Activated CD4-positive, alpha-beta T cell treated with anti-CD3 and anti-CD28 coated beads for 4 hours (primary cell): ENCODE measurements around the gene TM2D3.

ENCODE experiments used
- DNase-seq, 2 donors: peaks; one replicate each; pipeline ENCODE4 v3.0.0-alpha.2; 2020

The TM2D3 gene

DNA sequence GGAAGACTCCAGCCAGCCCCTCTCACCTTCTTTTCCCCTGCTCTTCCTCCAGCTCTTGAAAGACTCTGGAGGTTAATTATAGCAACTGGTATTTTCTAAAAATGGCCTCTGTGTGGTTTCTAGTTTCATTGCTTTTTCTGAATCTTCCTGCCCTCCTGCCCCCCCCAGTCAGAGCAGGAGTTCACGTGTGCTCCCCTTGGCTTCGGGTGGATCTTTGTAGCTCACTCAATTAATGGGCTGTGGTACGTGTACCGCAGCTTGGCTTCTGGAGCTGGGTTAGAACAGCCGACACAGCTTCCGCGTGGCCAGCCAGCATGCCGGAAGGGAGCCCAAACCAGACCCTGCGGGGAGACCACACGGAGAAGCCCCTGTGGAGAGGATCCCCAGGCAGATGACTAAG, 31.5 kb downstream of the TM2D3 start:
- no peak for DNase-seq

DNA sequence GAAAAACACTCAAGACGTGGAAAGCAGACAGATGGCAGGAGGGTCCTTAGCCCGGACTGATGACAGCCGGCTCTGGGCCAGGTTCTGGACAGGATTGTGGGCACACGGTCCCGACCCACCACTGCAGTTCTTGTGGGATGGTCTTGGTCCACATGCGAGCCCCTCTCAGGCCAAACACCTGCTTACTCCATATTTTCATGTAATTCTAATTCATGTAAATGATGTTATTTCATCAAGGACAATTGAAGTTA, 32.6 kb downstream of the TM2D3 start:
- DNase-seq: no peak

DNA sequence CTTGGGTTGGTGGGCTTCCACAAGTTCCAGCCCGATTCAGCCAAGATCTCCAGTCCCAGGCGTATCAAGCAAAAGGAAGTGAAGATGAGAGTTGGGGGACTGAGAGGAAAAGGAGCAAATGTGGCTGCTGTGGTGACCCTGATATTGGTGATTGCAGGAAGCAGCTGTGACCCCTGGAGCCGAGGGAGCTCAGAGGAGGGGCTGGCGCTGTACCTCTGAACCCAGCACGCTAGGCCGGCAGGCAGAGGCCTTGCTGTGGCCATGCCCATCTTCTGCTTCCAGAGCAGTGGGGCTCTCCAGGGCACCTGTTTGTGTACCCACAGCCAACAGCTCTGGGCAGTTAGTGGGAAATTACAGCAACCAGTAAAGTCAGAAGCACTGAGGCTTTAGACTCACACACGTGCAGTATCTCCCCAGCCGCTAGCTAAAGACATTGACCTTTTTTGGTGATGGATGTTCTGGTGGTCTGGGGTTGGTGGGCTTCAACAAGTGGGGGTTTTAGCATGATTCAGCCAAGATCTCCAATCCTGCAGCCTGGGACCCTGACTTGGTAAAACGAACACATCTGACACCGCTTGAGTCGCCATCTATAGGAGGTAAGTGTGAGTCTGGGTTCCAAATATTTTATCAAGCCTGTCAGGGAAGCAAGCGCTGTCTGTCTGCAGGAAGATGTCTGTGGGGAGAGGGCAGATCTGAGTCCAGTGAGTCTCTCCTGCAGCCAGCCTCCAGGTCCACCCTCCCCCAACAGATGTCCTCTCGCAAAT, 33.1 kb downstream of the TM2D3 start:
- no peak for DNase-seq

DNA sequence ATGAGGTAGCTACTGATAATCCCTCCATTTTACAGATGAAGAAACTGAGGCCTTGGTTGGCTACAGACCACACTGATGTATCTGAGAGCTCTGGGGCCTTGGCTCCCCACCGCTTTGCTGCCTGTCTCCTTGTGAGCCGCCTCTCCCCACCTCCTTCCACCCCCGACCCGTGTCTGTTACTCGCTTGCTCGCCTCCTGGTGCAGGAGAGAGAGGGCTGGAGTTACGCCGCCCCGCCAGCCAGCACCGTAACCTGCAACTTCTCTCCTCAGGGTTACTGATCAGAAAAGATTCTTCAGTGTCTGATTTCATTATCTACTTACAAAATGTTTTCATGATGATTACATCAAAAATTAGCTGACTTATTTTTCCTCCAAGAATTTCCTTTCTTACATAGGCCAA, 34.1 kb downstream of the TM2D3 start:
- DNase-seq: no peak

DNA sequence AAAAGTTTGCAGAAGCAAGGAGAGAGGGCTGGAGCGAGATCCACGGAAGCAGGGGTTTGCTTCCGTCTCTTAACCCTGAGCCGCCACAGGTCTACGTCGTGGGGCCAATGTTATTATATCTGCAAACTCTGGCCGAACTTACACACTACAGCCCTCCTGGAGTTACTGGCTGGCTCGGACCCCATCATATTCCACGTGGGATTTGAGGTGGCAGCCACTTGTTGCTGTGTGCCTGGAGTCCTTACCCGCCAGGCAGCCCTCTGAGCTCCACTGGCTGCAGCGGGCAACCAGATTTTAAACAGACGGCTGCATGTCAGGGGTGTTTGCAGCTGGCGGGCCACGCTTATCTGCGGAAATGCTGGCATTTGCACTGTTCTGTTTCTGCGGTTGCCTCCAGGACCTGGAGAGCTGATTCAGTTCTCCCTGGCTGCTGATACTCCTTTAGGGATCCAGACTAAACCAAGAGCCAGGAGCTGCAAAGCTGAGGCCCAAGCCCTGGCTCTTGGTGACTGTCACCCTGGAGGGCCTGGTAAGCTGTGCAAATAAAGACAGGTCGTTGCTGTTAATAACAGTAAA, 34.7 kb downstream of the TM2D3 start:
- DNase-seq: no peak

DNA sequence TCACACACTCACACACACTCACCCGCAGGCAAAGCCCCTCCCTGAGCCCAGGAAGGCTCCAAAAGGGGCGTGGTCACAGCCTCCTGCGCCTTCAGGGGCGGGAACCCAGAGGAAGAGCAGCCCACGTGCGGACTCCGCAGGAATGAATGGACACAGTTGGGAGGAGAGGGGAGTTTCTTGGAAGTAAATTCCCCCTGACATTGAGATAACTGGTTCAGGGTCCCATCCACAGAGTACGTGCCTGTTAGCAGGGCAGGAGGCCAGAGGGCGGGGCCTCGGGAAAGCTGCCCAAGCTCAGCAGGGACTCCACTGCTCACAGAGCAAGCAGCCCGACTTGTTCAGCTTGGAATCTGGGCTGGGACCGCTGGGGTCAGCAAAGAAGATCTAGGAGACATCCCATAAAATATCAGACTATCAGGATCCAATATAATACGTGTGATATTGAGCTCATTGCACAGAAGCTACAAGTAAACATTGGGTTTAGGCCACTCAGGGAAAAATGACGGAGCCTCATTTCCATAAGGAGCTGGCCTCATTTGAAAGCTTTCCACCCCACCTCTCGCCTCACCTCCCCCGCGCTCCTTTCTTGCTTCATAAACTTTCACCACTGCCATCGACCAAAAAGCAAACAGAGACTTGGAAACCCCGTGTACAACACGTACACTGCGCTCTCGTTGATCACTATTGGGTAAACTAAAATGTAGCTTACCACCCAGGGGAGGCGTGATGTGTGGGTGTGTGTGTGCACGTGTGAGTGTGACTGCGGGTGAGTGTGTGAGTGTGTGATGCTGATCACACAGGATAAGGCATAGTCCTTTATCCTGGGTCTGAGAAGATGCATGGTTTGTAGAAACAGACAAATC, 36.0 kb downstream of the TM2D3 start:
- DNase-seq: no peak

DNA sequence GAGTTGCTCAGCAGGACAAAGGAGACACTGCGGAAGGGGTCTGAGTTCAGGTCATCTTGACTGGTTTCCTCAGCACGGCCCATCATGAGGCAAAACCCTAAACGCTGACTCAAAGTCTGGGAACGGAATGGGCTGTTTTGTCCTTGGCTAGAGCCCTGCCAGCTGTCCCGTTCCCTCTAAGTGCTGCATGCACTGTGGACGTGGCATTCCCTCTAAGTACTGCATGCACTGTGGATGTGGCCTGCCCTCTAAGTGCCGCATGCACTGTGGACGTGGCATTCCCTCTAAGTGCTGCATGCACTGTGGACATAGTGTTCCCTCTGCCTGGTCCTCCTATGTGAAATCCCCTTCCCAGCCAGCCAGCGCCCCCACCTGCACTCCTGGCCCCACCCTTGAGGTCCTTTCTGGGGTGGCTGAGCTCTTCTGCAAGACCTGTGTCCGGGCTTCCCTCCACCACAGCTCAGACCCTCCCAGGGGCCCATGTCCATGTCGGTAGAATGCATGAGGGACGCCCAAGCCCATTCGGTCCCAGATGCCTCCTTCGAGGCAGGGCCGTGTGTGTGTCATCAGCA, 36.7 kb downstream of the TM2D3 start:
- no peak for DNase-seq

DNA sequence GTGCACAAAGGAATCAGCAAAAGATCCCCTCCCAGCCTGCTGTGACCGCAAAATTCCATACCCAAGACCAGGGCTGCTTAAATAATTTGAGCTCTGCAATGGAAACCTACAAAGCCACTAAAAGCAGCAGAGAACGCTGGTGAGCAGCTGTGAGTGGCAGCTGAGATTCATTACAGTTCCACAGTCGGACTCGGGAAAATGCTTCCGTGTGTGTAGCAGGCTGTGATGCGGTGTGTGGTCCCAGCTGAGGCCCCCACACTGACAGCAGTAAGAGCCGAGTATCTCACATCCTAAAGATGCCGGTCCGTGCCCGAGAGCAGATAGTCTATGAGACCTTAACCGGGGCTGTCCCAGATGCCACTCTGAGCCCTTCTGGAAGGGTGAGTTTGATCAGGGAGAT, 37.4 kb downstream of the TM2D3 start:
- DNase-seq: no peak

DNA sequence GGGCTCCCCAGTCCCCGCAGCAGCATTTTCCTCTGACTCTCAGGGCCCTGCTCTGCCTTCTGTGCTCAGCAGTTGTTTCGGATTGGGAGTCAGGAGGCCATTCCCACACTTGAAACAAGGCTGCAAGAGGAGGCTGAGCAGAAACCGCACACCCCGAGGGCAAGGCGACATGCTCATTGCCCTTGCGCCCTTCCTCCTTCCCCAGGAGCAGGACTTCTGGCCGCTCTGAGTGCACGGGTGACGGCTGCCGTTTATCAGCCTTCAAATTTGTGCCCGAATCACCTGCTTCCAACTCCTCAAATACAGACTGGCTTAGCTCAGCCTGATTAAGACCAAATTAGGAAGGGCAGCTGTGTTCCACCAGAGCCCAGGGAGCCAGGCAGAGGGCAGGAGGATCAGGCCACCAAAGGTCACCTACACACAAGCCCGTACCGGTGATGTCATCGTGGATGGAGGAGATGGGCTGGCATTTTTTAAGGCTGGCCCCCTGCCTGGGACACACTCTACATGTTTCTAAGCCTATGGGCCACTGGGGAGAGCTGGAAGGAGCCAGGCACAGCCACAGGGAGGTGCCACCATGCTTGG, 38.1 kb downstream of the TM2D3 start:
- no peak for DNase-seq

DNA sequence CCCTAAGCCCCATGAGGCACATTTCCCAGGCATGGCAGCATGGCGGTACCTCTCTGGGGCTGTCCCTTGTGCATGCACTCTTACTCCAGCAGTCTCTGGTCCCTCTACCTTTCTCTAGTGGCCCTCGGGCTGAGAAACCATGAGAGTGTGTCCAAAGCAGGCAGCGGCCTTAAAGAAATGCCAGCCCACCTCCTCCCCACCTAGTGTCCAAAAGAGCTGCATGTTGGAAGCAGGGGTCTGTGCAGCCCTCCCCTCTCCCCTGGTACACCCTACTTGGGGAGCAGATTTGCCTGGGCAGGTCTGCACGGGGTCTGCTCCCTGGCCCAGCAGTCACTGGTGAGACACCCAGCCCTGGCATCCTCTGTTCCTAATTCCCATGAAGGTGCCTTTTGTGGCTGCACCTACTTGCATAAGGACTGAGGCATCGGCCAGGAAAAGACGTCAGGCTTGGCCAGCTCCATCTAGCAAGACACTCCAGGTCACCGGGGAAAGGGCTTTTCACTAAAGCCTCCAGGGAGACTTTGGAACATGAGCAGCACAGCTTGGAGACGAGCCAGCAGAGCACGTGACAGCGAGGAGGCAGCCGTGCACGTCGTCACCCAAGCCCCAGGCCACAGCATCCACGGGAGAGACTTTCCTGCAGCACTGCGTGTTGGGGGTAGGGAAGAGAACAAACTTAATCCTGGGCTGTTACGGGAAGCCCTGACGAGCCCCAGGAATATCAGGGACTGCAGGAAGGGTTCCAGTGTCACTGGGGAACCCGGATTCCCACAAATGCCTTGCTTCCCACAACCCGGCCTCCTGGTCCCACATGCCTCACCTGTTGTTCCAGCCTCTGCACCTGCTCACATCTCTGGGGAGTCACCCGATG, 38.8 kb downstream of the TM2D3 start:
- no peak for DNase-seq

DNA sequence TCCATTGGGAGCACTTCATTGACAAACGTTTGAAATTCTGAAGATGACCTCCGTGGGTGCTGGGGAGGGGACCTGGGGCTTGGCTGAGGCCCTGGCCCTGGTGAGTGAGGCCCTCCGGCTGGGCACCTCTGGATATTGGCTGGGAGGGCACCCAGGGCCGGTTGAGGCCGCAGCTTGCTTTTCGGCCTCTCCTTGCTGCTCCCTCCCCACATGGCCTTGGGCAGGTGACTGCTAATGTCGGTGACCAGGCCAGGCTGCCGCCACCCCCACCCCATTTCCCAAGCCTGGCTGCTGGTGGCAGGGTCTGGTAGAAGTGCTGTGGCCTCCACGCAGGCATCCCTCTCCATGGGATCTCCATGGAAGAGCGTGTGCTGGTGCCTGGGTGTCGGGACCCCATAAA, 39.5 kb downstream of the TM2D3 start:
- no peak for DNase-seq

DNA sequence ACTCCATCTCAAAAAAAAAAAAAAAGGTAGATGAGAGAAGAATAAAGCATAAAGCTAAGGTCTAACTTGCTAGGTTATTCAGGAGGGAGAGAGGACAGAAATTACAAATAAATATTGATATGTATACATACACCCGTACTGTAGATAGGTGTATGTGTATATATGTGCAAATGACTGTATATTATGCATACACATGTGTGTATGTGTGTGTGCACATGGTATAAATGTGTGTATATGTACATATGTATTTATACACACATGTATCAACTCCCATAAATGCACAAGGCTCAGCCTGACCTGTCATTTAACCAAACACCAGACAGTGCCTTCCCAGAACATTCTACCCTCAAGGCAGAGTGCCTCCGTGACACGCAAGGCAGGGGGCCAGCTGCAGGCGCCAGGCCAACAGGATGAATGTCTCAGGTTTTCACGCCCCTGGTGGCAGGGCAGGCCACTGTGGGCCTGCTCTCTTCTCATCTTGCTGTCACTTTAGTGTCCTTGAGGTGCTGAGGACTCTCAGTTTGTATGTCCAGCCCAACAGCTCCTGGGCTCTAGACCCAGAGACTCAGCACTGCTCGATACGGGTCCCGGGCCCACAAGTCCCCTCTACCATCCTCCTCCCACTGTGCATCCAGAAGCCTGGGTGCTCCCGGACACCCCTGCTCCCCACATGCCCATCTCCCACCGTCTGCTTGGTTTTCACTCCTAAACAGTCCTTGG, 40.4 kb downstream of the TM2D3 start:
- DNase-seq: no peak

DNA sequence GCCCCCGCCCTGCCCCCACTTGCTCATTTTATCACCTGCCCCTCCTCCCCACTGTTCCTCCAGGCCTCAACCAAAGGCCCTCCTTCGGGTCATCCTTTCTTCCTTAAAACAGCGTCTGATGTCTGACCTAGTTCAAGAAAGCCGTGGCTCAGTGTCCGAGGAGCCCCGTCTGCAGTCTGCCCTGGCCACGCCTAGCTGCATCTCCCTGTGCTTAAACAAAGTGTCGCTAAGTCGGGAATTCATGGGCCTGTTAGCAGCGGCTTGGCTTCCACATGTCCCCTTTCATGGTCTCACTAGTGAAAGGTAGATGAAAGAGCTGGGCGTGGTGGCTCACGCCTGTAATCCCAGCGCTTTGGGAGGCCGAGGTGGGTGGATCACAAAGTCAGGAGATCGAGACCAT, 41.2 kb downstream of the TM2D3 start:
- no peak for DNase-seq

DNA sequence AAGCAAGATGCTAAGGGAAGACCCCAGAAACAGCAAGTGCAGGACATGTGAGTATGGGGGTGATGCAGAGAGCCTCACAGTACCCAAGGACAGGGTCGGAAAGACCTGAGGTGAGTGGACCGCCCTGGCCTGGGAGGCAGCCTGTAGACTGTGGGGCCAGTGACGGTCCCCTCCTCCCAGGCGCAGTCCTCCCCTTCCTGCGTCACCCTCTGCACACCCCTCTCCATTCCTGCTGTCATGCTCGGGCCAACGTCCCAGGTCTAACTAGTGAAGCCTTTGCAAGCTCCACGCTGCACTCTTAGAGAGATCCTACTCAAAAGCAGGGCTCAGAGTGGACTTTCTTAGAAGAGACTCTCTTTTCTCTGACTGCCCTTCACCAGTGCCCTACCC, 41.6 kb downstream of the TM2D3 start:
- no peak for DNase-seq

DNA sequence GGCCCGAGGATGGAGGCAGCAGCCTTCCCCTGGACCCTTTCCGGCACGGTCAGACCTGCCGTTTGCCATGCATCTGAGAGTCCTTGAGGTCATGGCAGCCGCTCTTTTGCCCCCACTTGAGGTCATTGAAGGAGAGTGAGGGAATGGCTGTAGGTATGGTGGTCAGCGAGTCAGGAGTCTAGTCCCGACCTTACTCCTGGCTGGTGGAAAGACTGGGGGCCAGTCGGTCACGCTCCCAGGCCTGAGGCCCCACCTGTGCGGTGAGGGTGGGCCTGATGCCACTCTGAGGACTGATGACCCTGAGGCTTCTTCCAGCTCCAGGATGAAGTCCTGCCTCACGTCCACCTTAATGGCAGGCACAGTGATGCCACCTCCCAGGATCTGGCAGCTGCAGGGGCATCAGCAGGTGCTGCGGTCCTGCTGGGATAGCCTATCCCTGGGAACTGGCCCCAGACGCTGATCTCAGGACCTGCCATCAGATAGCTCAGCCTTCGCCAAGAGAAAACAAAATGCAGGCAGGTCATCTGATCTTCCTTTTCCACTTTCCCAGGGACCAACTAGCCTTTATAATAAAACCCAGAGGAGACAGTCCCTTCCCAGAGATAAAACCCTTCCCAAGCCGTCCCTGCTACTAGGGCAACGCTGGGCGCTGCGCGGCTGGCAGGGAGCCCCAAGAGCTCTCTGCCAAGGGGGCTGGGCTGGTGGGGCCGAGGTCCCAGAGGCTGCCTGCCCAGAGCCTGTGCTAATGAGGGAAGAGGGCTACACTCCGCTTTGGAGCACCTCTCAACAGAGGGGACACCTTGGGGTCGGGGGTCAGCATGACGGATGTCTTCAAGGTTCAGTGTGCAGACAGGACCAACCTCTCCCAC, 42.2 kb downstream of the TM2D3 start:
- no peak for DNase-seq

DNA sequence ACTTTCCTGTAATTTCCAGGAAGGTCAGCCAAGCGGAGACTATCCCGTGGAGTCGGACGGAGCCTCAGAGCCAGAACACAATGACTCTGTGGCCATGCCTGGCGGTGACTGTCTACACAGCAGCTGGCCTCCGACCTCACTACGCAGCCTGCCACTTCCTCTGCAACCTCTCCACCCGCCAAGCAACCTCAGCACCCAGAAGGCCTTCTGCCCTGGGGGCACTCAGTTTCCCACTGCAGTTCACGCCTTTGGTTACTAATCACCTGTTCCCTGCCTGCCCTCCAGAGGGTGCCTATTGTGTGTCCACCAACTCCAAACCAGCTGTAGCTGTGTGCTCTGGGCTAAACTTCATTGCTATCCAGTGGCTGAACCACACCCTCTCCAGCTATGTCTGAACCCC, 44.0 kb downstream of the TM2D3 start:
- DNase-seq: no peak

DNA sequence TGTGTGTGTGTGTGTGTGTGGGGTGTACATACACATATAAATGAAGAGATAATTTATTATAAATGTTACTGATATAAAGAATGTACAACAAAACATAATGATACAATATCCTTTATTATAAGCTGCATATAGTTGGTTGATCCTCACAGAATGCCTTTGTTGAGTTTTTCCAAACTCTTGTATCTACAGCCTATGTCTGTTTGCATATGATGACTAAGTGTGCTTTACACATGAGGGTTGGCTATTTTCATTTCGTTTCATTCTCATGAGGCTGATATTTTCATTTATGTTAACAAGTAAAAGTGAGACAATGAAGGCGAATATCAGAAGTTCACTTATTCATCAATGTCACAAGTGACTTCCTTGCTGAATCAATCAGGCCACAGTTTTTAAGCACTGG, 45.1 kb downstream of the TM2D3 start:
- no peak for DNase-seq

DNA sequence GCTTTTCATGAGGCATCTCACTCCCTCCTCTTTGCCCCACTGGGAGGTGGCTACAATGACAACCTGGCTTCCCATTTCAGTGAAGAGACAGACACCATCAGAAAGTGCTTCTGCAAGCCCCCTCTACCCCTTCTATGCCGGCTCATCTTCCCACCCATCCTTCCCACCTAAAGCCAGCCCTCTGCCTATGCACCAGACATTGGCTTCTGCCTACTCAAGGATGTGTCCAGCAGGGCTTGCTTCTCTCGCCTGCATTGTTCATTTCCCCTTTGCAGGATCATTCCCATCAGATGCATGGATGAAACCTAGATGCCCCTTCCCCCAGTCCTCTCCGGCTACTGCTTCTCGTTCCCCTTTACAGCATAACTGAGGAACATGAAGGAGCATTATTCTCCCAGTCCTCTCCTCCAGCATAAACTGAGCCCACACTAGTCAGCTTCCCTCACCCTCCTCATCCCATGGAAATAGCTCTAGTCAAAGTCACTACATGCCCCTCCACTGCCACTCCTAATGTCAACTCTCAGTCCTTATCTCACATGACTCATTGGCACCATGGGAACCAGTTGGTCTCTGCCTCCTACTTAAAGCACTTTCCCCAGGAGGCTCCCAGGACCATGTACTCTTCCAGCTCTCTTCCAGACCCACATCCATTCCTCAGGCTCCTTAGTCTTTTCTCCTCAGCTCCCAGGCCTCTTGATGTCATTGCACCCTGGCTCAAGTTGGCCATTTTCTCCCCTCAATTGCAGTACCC, 47.9 kb downstream of the TM2D3 start:
- no peak for DNase-seq

DNA sequence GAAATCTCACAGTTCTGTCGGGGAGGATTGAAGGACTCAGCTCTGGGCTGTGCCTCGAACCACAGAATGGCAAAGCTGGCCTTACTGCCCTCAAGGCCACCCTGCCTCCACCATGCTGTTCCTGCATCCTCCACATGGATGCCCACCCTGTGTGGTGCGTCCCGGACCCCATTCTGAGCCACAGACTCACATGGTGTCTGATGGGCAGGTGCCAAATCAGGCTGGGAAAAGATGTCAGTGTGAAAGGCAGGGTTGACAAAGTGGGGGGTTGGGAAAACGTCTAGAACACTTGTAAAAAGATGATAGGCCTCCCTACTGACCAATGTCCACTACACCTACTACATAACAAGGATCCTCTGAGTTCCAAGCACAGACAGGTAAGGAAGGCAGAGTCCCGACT, 49.4 kb downstream of the TM2D3 start:
- DNase-seq: no peak

DNA sequence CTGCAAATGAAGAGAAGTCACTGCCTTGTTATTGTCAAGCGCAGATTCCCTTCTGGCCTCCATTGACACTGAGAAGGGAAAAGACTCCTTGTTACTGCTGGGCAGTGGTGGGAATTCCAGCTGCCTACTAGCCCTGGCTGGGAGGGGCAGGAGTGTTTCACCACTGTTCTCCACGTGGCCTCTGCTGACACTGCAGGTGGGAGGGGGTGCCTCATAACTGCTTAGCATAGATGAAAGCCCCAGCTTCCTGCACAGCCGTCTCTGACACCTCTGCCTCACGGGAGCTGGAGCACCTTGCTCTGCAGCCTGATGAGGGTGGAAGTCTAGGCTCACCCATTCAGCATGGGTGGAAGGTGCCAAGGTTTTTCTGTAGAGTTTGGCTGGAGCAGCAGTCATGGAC, 52.1 kb downstream of the TM2D3 start:
- no peak for DNase-seq
